GM18520 (cell line): ENCODE data around the gene STOML3.

Experiments
- ATAC-seq: cut with Tn5 transposase; IDR thresholded peaks from one replicate; pipeline ENCODE4 v1.9.1; 2021; ENCODE audit not compliant: unreplicated experiment

Gene STOML3

GRCh38 chr13:38921081-38921480 lies 69.5 kb downstream of the STOML3 start:
- ATAC-seq = no peak
